CMK (cell line): Measurements from ENCODE around the gene KCNA4.
"Not testable (repeated sequence)": the region's sequence is repeated elsewhere in the genome, so short reads cannot be mapped to it uniquely, and the experiment has no call there.

ENCODE experiments used
- DNase-seq: peaks from one replicate; pipeline ENCODE4 v3.0.0-alpha.2; 2010; ENCODE audit warnings: low read depth

KCNA4 gene

GRCh38 chr11:29996016-29996415 is 20.8 kb downstream of the KCNA4 start:
- no peak for DNase-seq

- no peak for DNase-seq
Measured at GRCh38 chr11:29989174-29989970, 27.5 kb downstream of the KCNA4 start.

GRCh38 chr11:29985248-29985647 is 31.6 kb downstream of the KCNA4 start:
- DNase-seq: no peak

GRCh38 chr11:29984544-29984943 is 32.3 kb downstream of the KCNA4 start:
- no peak for DNase-seq

- DNase-seq: no peak
Measured at GRCh38 chr11:29978549-29978948, 38.3 kb downstream of the KCNA4 start.

GRCh38 chr11:29975580-29975979 is 41.2 kb downstream of the KCNA4 start:
- DNase-seq: not testable (repeated sequence)

GRCh38 chr11:29963796-29964195 is 53.0 kb downstream of the KCNA4 start:
- no peak for DNase-seq

- DNase-seq: no peak
Measured at GRCh38 chr11:29963036-29963435, 53.8 kb downstream of the KCNA4 start.

GRCh38 chr11:29962243-29962642 is 54.6 kb downstream of the KCNA4 start:
- no peak for DNase-seq
